Measurements from ENCODE around the gene DGKG. TPM values are rescaled to one million over a fixed set of nuclear protein-coding genes. Genes with fewer than 3 reads are reported as not detected.

DGKG gene
- total RNA-seq, 4 donors from 2014 or later = 0.70 to 13.2 (median 5.9) TPM

GRCh38 chr3:186172353-186172752 is 189.7 kb downstream of the DGKG start:
- H3K27ac ChIP-seq = no peak overlapping the region
- H3K9me3 ChIP-seq = no peaks in the 10 kb centered on the region
- H3K27me3 ChIP-seq = no peaks in the 10 kb centered on the region
- no peaks in the 10 kb centered on the region for H3K36me3 ChIP-seq
- H3K4me1 ChIP-seq = no peaks in the 10 kb centered on the region
- TF ChIP-seq CTCF (IDR thresholded peaks at IDR 0.05) (no peak), POLR2A (IDR thresholded peaks at IDR 0.05) (no peak)
- no peak for DNase-seq
- no peak overlapping the region for H3K4me3 ChIP-seq

GRCh38 chr3:186171521-186171920 is 190.5 kb downstream of the DGKG start:
- TF ChIP-seq CTCF (IDR thresholded peaks at IDR 0.05) = no peak
- TF ChIP-seq POLR2A (IDR thresholded peaks at IDR 0.05) = no peak
- H3K27ac ChIP-seq = no peak overlapping the region
- H3K9me3 ChIP-seq = no peaks in the 10 kb centered on the region
- no peaks in the 10 kb centered on the region for H3K4me1 ChIP-seq
- no peaks in the 10 kb centered on the region for H3K27me3 ChIP-seq
- no peak overlapping the region for H3K4me3 ChIP-seq
- DNase-seq = no peak
- no peaks in the 10 kb centered on the region for H3K36me3 ChIP-seq

GRCh38 chr3:186170516-186170915 is 191.5 kb downstream of the DGKG start:
- H3K9me3 ChIP-seq = no peaks in the 10 kb centered on the region
- H3K4me3 ChIP-seq = no peak overlapping the region
- no peak overlapping the region for H3K27ac ChIP-seq
- TF ChIP-seq CTCF (IDR thresholded peaks at IDR 0.05) = no peak
- no peak for TF ChIP-seq POLR2A (IDR thresholded peaks at IDR 0.05)
- H3K36me3 ChIP-seq = no peaks in the 10 kb centered on the region
- no peaks in the 10 kb centered on the region for H3K27me3 ChIP-seq
- DNase-seq = no peak
- no peaks in the 10 kb centered on the region for H3K4me1 ChIP-seq

- Histone ChIP-seq H3K4me3 (no peak overlapping the region), H3K27ac (no peak overlapping the region), H3K9me3 (no peaks in the 10 kb centered on the region), H3K4me1 (no peaks in the 10 kb centered on the region), H3K27me3 (no peaks in the 10 kb centered on the region), H3K36me3 (no peaks in the 10 kb centered on the region)
- DNase-seq = no peak
- no peak for TF ChIP-seq POLR2A (IDR thresholded peaks at IDR 0.05)
- TF ChIP-seq CTCF (IDR thresholded peaks at IDR 0.05) = no peak
These were observed 192.7 kb downstream of the DGKG start for GRCh38 chr3:186169379-186169778.

GRCh38 chr3:186168976-186169375 is 193.1 kb downstream of the DGKG start:
- Histone ChIP-seq H3K9me3 (no peaks in the 10 kb centered on the region), H3K36me3 (no peaks in the 10 kb centered on the region), H3K27me3 (no peaks in the 10 kb centered on the region), H3K4me3 (no peak overlapping the region), H3K27ac (no peak overlapping the region), H3K4me1 (no peaks in the 10 kb centered on the region)
- no peak for DNase-seq
- TF ChIP-seq CTCF (IDR thresholded peaks at IDR 0.05) = no peak
- TF ChIP-seq POLR2A (IDR thresholded peaks at IDR 0.05) = no peak

Data from Peyer's patch (tissue), 4 donors.